ENCODE data around the gene PRR23E.

Gene PRR23E

GRCh38 chr3:127234778-127235177, 41.8 kb downstream of the PRR23E start:
- DNase-seq: no peak

- no peak for DNase-seq
Measured at GRCh38 chr3:127235706-127236105, 42.8 kb downstream of the PRR23E start.

- DNase-seq: no peak
Measured at GRCh38 chr3:127237835-127238234, 44.9 kb downstream of the PRR23E start.

- no peak for DNase-seq
Measured at GRCh38 chr3:127238602-127239001, 45.7 kb downstream of the PRR23E start.

GRCh38 chr3:127247292-127247691, 54.4 kb downstream of the PRR23E start:
- no peak for DNase-seq

Data from DMS53 (cell line).